ENCODE results near the gene MTOR. TPM values are rescaled to one million over a fixed set of nuclear protein-coding genes. Genes with fewer than 3 reads are reported as not detected.

Gene MTOR
- total and polyA plus RNA-seq, 2 donors (not counting 3 experiments of a cell fraction or from before 2014, with no cell fraction given), result 33.5 to 50.4 TPM

DNA sequence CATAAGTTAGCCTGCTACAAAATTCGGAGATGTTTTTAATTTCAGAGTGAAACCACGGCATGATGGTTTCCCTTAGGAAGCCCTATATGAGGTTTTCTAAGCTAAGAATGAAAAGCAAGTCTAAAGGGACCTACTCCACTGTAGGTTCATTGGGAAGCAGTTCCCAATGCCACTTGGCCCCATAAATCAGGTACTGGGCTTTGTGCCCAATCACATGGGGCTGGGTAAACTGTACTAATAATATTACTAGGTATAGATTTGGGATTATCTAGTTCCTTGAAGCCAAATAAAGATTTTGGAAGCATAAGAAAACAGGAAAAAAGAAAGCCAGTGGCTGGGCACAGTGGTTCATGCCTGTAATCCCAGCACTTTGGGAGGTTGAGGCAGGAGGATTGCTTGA is 92.2 kb downstream of the MTOR start:
- POLR2A ChIA-PET, result no interaction called here
- Histone ChIP-seq H3K36me3 (ENCODE audit: control insufficient read depth in 2 of 2, extremely low read depth in 1 of 2, insufficient read depth in 2 of 2, low read length in 2 of 2) (peaks cover 0 to 2% of the 10 kb centered on the region in 2 experiments), H3K27me3 (ENCODE audit: control insufficient read depth in 2 of 2, insufficient read depth in 2 of 2, low read length in 2 of 2) (no peaks in the 10 kb centered on the region), H4K20me1 (replicated peaks; ENCODE audit: control insufficient read depth, extremely low read depth, insufficient read depth, low read length) (no peaks in the 10 kb centered on the region), H3K4me1 (ENCODE audit: control insufficient read depth, extremely low read depth, insufficient read depth, low read length) (no peaks in the 10 kb centered on the region), H3K9me1 (replicated peaks; ENCODE audit: control insufficient read depth, extremely low read depth, insufficient read depth, low read length) (no peaks in the 10 kb centered on the region), H2AFZ (ENCODE audit: low read depth, low read length) (no peak overlapping the region), H3K4me3 (replicated peaks in 1 of 3; ENCODE audit: insufficient read depth in 1 of 3, low read depth in 1 of 3, low read length in 3 of 3) (no peak overlapping the region), H3K79me2 (ENCODE audit: control insufficient read depth, insufficient read depth, low read length) (no peaks in the 10 kb centered on the region), H3K9ac (replicated peaks; ENCODE audit: extremely low read depth, insufficient read depth, low read length) (no peak overlapping the region), H3K4me2 (ENCODE audit: insufficient read depth, low read length) (no peak overlapping the region), H3K9me3 (replicated peaks; ENCODE audit: control insufficient read depth, insufficient read depth, low read length) (no peaks in the 10 kb centered on the region), H3K27ac (ENCODE audit: insufficient read depth, low read depth, low read length) (no peak overlapping the region)
- CTCF ChIA-PET, result no interaction called here
- no peak for DNase-seq (ENCODE audit: low read depth, low spot score)
- no TSS peak for BruUV-seq (replicated peaks)
- FAIRE-seq, result no peak
- intact Hi-C loops (cut with micrococcal nuclease), result no loop called here
- dilution Hi-C loops (cut with MboI; ENCODE audit: extremely low pct_ligation_motif_present, low sequenced_read_pairs), result no loop called here
- TF ChIP-seq MAX (IDR thresholded peaks at IDR 0.05; ENCODE audit: insufficient read depth, insufficient read length) (no peak), GATA2 (IDR thresholded peaks at IDR 0.05; ENCODE audit: insufficient read depth, insufficient read length, low read depth, low read length) (no peak), EZH2 (IDR thresholded peaks at IDR 0.05; ENCODE audit: borderline replicate concordance, low read depth, low read length, severe bottlenecking) (no peak), POLR2A (IDR thresholded peaks at IDR 0.05; ENCODE audit: low read depth, low read length) (no peak), FOS (IDR thresholded peaks at IDR 0.05; ENCODE audit: borderline replicate concordance, insufficient read depth, low read length) (no peak), POLR2AphosphoS5 (IDR thresholded peaks at IDR 0.05; ENCODE audit: insufficient read depth, low read depth, low read length) (no peak), MYC (IDR thresholded peaks at IDR 0.05; ENCODE audit: low read depth, low read length) (no peak), JUN (IDR thresholded peaks at IDR 0.05; ENCODE audit: borderline replicate concordance, insufficient read depth, insufficient read length, low read depth) (no peak)
- TF ChIP-seq, protein P1, sequence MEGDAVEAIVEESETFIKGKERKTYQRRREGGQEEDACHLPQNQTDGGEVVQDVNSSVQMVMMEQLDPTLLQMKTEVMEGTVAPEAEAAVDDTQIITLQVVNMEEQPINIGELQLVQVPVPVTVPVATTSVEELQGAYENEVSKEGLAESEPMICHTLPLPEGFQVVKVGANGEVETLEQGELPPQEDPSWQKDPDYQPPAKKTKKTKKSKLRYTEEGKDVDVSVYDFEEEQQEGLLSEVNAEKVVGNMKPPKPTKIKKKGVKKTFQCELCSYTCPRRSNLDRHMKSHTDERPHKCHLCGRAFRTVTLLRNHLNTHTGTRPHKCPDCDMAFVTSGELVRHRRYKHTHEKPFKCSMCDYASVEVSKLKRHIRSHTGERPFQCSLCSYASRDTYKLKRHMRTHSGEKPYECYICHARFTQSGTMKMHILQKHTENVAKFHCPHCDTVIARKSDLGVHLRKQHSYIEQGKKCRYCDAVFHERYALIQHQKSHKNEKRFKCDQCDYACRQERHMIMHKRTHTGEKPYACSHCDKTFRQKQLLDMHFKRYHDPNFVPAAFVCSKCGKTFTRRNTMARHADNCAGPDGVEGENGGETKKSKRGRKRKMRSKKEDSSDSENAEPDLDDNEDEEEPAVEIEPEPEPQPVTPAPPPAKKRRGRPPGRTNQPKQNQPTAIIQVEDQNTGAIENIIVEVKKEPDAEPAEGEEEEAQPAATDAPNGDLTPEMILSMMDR (IDR thresholded peaks at IDR 0.05; ENCODE audit: extremely low read depth in 1 of 2, insufficient read depth in 1 of 2, low read depth in 1 of 2, low read length in 2 of 2), result no peak

All from endothelial cell of umbilical vein (primary cell).